ENCODE results near the gene P4HTM. TPM values are rescaled to one million over a fixed set of nuclear protein-coding genes. Genes with fewer than 3 reads are reported as not detected.
"Not testable (repeated sequence)": the region's sequence is repeated elsewhere in the genome, so short reads cannot be mapped to it uniquely, and the experiment has no call there.

P4HTM gene
- total RNA-seq, 1 experiment from 2014 or later: 12.8 TPM

GRCh38 chr3:49008627-49009026 lies 18.6 kb downstream of the P4HTM start:
- not testable (repeated sequence) for DNase-seq (ENCODE audit: low spot score)

DNA sequence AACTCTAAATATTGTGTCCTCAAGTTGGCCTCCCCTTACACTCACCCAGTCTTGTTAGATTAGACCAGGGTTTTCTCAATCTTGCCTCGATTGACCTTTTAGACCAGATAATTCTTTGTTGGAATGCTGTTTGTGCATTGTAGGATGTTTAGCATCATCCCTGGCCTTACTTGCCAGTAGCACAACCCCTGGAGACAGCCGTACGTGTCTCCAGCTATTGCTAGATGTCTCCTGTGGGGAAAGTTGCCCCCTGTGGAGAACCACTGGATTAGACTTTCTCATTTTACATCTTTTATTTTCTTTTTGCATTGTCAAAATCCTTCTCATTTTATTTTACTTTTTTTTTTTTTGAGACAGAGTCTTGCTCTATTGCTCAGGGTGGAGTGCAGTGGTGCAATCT lies 19.4 kb downstream of the P4HTM start:
- DNase-seq (ENCODE audit: low spot score): no peak

- no peak for DNase-seq (ENCODE audit: low spot score)
Measured at GRCh38 chr3:49012441-49013017, 22.5 kb downstream of the P4HTM start.

DNA sequence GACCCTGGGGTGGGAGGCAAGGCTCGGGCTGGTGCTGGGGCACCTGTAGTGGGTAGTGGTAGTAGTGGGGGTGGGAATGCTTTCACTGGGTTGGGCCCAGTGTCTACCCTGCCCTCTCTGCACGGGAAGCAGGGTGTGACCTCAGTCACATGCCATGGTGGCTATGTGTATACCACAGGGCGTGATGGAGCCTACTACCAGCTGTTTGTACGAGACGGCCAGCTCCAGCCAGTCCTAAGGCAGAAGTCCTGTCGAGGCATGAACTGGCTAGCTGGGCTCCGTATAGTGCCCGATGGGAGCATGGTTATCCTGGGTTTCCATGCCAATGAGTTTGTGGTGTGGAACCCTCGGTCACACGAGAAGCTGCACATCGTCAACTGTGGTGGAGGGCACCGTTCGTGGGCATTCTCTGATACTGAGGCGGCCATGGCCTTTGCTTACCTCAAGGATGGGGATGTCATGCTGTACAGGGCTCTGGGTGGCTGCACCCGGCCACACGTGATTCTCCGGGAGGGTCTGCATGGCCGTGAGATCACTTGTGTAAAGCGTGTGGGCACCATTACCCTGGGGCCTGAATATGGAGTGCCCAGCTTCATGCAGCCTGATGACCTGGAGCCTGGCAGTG lies 23.2 kb downstream of the P4HTM start:
- no peak for DNase-seq (ENCODE audit: low spot score)

DNA sequence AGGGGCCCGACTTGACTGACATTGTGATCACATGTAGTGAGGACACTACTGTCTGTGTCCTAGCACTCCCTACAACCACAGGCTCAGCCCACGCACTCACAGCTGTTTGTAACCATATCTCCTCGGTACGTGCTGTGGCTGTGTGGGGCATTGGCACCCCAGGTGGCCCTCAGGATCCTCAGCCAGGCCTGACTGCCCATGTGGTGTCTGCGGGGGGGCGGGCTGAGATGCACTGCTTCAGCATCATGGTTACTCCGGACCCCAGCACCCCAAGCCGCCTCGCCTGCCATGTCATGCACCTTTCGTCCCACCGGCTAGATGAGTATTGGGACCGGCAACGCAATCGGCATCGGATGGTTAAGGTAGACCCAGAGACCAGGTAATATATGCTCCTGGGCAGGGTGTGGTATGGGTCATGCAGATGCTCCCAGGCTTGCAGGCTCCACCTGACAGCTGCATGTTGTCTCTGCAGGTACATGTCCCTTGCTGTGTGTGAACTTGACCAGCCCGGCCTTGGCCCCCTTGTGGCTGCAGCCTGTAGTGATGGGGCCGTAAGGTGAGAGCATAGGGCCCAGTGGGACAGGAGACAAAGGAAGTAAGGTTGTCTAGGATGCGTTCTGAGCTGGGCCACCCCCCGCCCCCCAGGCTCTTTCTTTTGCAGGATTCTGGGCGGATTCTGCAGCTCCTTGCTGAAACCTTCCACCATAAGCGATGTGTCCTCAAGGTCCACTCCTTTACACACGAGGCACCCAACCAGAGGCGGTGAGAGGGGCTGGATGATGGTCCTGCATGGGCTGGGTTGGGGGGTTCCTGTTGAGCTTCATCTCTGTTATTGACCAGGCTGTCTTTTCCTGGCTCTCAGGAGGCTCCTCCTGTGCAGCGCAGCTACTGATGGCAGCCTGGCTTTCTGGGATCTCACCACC lies 24.0 kb downstream of the P4HTM start:
- no peak for DNase-seq (ENCODE audit: low spot score)

DNA sequence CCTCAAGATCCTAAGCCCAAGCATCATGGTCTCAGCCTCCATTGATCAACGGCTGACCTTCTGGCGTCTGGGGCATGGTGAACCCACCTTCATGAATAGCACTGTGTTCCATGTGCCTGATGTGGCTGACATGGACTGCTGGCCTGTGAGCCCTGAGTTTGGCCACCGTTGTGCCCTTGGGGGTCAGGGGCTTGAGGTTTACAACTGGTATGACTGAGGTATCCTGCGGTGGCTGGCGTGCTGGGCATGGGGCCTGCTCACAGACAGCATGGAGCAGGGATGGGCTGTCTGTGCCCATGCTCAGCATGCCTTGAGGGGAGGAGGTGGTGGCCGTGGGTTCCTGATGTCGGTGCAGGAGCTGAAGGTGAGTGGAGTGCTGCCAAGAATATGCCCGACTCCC lies 25.0 kb downstream of the P4HTM start:
- no peak for DNase-seq (ENCODE audit: low spot score)

DNA sequence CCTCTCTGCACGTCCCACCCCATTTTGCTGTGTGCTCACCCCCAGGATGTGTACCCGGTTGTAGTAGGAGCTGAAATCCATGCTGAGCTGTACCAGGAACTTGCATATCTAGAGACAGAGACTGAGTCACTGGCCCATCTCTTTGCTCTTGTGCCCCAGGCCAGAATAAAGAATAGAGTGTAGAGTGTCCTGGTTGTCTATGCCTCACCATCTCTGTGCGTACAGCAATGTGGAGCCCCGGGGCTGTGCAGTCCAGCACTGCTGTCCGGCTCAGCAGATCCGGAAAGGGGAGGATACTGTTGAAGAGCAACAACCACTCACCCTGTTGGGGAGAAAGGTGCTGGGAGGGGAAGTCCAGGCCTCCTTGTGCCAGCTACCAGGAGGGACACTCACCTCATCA lies 25.7 kb downstream of the P4HTM start:
- DNase-seq (ENCODE audit: low spot score): no peak

GRCh38 chr3:49016414-49017228 lies 26.6 kb downstream of the P4HTM start:
- DNase-seq (ENCODE audit: low spot score): no peak

GRCh38 chr3:49017229-49017970 lies 27.4 kb downstream of the P4HTM start:
- no peak for DNase-seq (ENCODE audit: low spot score)

DNA sequence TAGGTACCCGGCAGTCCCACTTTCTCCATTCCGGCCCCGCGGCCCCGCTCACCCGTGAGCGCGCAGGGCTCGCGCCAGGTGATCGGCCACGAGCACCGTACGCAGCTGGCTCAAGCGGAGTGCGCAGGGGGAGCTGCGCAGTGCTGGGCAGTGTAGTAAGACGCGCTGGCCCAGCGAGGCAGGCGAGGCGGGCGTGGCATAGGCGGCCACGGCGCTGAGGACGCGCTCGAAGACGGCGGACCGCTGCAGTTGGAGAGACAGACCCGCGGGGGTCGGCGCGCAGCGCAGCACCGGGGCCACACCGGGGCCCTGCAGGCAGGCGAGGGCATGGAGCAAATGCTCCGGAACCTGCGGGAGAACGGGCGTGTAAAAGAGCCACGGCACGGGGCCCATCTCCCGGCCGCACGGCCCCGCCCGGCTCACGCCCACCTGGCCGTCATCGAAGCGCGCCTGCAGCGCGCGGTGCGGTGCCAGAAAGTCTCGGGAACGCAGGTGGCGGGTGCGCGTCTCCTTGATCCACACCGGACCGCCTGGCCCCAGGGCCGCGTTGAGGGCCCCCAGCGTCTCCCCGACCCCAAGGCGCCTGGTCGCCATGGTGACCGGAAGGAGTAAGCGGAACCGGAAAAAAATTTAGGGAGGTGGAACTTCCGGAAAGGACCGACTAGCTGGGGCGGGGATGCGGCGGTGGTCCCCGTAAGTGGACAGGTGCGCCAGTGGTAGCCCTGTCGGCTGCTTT lies 28.1 kb downstream of the P4HTM start, which contains the start of gene DALRD3:
TSS of gene DALRD3 (minus strand) at position 610 of the 736 bp plus-strand sequence. CDS start at position 594, 16 bp downstream.
- peak; percentile 40 for DNase-seq (ENCODE audit: low spot score)

GRCh38 chr3:49018707-49019006 lies 28.6 kb downstream of the P4HTM start:
- no peak for DNase-seq (ENCODE audit: low spot score)

GRCh38 chr3:49019941-49020329 lies 29.9 kb downstream of the P4HTM start:
- no peak for DNase-seq (ENCODE audit: low spot score)

DNA sequence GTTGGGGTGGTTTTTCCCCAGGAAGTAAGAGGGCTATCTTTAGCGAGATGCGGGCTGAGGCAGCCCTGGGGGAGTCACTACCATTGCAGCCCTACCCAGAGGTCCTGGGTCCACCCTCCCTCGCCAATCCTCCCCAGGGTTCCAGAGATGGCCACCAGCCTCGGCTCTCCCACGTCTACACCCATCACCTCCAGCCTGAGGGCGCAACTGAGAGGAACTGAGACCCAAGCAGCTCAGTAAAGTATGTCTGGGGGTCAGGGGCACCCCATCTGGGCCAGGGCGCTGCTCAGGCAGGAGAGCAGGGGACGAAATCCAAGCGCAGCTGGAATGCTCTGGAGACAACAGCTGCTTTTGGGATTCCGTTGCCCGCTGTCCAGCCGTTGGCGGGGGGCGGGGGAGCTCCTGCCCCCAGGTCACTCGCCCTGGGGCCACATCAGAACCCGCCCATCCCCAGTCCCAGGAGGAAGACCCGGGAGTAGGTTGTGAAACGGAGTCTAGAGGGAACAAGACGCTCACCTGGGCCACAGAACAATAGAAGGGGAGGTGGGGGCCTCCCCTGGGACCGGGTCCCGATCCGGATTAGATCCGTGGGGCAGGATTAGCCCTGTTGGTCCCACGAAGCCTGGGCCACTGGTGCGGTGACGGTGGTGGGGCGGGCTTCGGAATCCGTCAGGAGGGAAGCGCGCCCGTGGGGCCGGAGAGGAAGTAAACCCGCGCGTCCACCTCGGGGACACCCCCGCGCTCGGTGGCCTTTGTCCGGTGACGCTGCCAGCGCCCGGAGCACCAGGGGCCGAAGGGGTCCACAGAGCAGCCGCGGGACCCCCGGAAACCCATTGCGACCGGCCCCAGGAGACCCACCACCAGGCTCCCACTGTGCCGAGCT lies 30.5 kb downstream of the P4HTM start:
- DNase-seq (ENCODE audit: low spot score): no peak

DNA sequence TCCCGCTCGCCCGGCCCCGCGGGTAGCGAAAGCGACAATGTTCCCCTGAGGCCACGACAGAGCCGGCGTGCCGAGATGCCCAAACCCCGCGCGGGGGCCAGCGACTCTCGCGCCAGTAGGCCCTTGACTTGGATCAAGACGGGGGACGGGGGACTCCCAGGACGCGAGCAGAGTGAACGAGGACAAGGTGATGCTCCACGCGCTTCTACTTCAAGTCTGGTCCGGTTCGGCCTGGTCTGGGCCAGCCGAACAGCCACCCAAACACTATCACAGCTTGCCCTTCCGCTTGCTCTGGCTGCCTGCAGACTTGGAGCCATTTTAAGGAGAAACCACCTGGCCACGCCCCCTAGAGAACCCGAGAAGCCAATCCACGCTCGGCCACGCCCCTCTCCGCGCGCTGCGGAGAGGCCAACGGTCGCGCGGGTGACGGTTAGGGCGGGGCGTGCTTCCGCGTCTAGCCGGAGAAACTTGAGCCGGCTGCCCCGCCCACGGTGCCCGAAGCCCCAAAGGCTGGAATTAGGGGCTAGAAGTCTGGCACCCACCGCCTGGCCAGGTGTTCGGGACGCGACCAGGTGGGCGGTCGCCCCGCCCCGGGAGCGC lies 31.3 kb downstream of the P4HTM start:
- DNase-seq (ENCODE audit: low spot score): peak; percentile 90

DNA sequence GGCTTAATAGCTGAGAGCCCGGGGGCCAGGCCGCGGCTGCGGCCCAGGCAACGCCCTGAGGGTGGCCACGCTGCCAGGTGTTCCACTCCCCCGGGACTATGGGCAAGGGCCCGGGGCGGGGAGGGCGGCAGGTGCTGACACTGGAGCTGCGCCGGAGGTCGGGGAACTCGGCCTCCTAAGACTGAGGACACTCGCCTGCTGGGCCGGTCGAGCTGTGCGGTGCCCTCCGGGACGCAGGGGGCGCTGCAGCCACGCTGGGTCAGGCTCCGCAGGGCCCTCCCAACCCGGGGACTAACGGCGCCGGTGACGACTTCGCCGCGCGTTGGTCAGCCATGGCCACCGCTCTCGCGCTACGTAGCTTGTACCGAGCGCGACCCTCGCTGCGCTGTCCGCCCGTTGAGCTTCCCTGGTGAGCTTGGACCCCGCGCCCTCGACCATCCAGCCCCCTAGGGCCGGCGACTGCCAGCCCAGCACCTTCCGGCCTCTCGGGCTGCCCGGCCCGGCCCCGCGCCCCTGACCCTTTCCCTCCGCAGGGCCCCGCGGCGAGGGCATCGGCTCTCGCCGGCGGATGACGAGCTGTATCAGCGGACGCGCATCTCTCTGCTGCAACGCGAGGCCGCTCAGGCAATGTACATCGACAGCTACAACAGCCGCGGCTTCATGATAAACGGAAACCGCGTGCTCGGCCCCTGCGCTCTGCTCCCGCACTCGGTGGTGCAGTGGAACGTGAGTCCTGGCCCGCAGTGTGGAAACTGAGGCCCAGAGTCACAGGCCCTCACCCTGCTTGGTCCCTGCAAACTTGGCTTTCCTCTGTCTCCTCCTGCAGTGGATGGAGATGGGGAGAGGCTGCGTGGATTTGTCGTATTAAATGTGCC lies 32.0 kb downstream of the P4HTM start, which contains the start of gene NDUFAF3:
TSS of gene NDUFAF3 (plus strand) at position 309 of the 875 bp plus-strand sequence. CDS start at position 333, 24 bp downstream.
- DNase-seq (ENCODE audit: low spot score): peak; percentile 86

DNA sequence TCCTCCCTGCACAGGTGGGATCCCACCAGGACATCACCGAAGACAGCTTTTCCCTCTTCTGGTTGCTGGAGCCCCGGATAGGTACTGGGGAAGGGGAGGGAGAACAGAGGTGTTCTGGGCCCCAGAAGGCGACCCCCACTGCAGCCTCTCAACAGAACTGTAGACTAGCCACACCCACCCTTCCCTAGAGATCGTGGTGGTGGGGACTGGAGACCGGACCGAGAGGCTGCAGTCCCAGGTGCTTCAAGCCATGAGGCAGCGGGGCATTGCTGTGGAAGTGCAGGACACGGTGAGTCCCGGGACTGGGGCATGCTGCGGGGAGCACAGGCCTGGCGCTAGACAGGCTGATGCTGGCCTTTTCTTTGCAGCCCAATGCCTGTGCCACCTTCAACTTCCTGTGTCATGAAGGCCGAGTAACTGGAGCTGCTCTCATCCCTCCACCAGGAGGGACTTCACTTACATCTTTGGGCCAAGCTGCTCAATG lies 32.7 kb downstream of the P4HTM start:
- DNase-seq (ENCODE audit: low spot score): no peak

DNA sequence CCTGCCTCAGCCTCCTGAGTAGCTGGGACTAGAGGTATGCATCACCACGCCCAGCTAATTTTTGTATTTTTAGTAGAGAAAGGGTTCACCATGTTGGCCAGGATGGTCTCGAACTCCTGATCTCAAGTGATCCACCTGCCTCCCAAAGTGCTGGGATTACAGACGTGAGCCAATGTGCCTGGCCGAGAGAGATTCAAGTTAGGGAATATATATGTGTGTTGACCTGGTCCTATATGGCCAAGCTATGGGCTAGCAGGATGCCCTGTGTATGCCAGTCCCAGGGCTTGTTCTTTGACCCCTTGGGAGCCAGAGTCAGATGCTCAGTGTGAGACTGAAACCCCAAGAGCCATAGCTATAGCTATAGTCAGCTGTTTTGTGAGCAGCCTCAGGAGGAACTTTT lies 33.7 kb downstream of the P4HTM start:
- DNase-seq (ENCODE audit: low spot score): no peak

- no peak for DNase-seq (ENCODE audit: low spot score)
Measured at GRCh38 chr3:49024449-49024848, 34.4 kb downstream of the P4HTM start.

All from H4 (cell line).